Fibroblast of lung (primary cell): ENCODE measurements around the gene ANKUB1.

Source experiments
- CTCF ChIP-seq, 2 donors: IDR thresholded peaks in 1 of 2; conservative IDR thresholded peaks in 1 of 2; 1 replicate in 1 of 2; 2 replicates in 1 of 2; pipeline ENCODE4 v1.5.1; 2011 to 2012; ENCODE audit warnings: low read length in 2 of 2, control low read depth in 1 of 2, inconsistent platforms in 1 of 2, low read depth in 1 of 2, mild to moderate bottlenecking in 1 of 2
- EZH2 ChIP-seq: IDR thresholded peaks from 2 replicates; pipeline ENCODE4 v1.5.1; 2012; ENCODE audit warnings: low read length, control low read depth, mild to moderate bottlenecking; ENCODE audit errors: missing control alignments

GRCh38 chr3:149715247-149715646 lies 77.1 kb downstream of the ANKUB1 start:
- no peak for TF ChIP-seq CTCF (conservative IDR thresholded peaks at IDR 0.05 in 1 of 2, IDR thresholded peaks at IDR 0.05 in 1 of 2; ENCODE audit: low read depth in 1 of 2, low read length in 2 of 2)
- TF ChIP-seq EZH2 = no peak
